H1 (cell line): Measurements from ENCODE around the gene TFAP2A. TPM values are rescaled to one million over a fixed set of nuclear protein-coding genes. Genes with fewer than 3 reads are reported as not detected.
A peak's percentile ranks its signal among the peaks of the same experiment; 100 is the strongest.

Source experiments
- CTCF ChIA-PET: fragments of 300-600 bp; sonication (Branson Sonifier 250); formaldehyde crosslinking; loops from one replicate; lab custom pipeline; 2021; ENCODE audit not compliant: partially characterized antibody; lab: Charles Lee
- POLR2A ChIA-PET: fragments of 300-600 bp; sonication (Branson Sonifier 250); formaldehyde crosslinking; loops from one replicate; lab custom pipeline; 2021; ENCODE audit warnings: inconsistent platforms; ENCODE audit not compliant: partially characterized antibody; lab: Charles Lee
- DNase-seq, 2 experiments: peaks; one replicate each; pipeline versions ENCODE4 v3.0.0 to v3.0.0-alpha.2; 2010 to 2022; ENCODE audit warnings: low spot score in 2 of 2, low read depth in 1 of 2, mixed read lengths in 1 of 2
- FAIRE-seq: peaks from 2 replicates; lab custom pipeline; 2011; peaks lifted over from hg19 to GRCh38; lab: Jason Lieb, UNC
- H2AFZ ChIP-seq: 2 replicates; pipeline ENCODE4 v1.8.1; 2012; ENCODE audit warnings: low read length, inconsistent platforms
- H2AK5ac ChIP-seq: 2 replicates; pipeline ENCODE4 v1.6.1; 2013; ENCODE audit warnings: low read depth, low read length
- H2BK120ac ChIP-seq: replicated peaks from 2 replicates; pipeline ENCODE3; 2013; ENCODE audit warnings: low read depth, low read length, inconsistent platforms
- H2BK12ac ChIP-seq: 2 replicates; pipeline ENCODE4 v1.6.1; 2013; ENCODE audit warnings: low read depth, low read length
- H2BK15ac ChIP-seq: 2 replicates; pipeline ENCODE4 v1.6.1; 2013; ENCODE audit warnings: low read length
- H2BK20ac ChIP-seq: 2 replicates; pipeline ENCODE4 v1.6.1; 2013; ENCODE audit warnings: low read length
- H2BK5ac ChIP-seq: 2 replicates; pipeline ENCODE4 v1.6.1; 2013; ENCODE audit warnings: low read depth, low read length
- H3K14ac ChIP-seq: 2 replicates; pipeline ENCODE4 v1.6.1; 2013; ENCODE audit warnings: inconsistent platforms; ENCODE audit not compliant: insufficient read length
- H3K18ac ChIP-seq: 2 replicates; pipeline ENCODE4 v1.6.1; 2013; ENCODE audit warnings: low read length; ENCODE audit errors: extremely low read depth
- H3K23ac ChIP-seq: 2 replicates; pipeline ENCODE4 v1.6.1; 2013; ENCODE audit warnings: inconsistent platforms; ENCODE audit not compliant: insufficient read length
- H3K23me2 ChIP-seq: 2 replicates; pipeline ENCODE4 v1.6.1; 2013; ENCODE audit warnings: low read depth, low read length
- H3K27ac ChIP-seq: 2 replicates; pipeline ENCODE4 v1.6.1; 2011; ENCODE audit warnings: low read depth, low read length, inconsistent platforms
- H3K27me3 ChIP-seq, 4 experiments: replicated peaks in 1 of 4; 1 replicate in 1 of 4; 2 replicates in 3 of 4; pipeline versions ENCODE4 v1.6.1 to v1.8.1; 2011 to 2013; ENCODE audit warnings: low read length in 3 of 4, mild to moderate bottlenecking in 3 of 4, inconsistent platforms in 2 of 4, mixed read lengths in 2 of 4, moderate library complexity in 1 of 4; ENCODE audit not compliant: control insufficient read depth in 3 of 4, insufficient read depth in 3 of 4; ENCODE audit errors: extremely low read depth in 1 of 4
- H3K36me3 ChIP-seq, 4 experiments: 2 replicates each; pipeline versions ENCODE4 v1.6.1 to v1.8.1; 2011 to 2013; ENCODE audit warnings: mild to moderate bottlenecking in 4 of 4, low read length in 3 of 4, moderate library complexity in 2 of 4, control low read depth in 1 of 4, inconsistent platforms in 1 of 4; ENCODE audit not compliant: insufficient read depth in 4 of 4, control insufficient read depth in 2 of 4
- H3K4ac ChIP-seq: replicated peaks from 2 replicates; pipeline ENCODE3; 2013; ENCODE audit warnings: low read length, low read depth, mixed read lengths, inconsistent platforms; ENCODE audit not compliant: insufficient read length
- H3K4me1 ChIP-seq, 4 experiments: replicated peaks in 1 of 4; 1 replicate in 1 of 4; 2 replicates in 3 of 4; pipeline versions ENCODE4 v1.6.1 to v1.8.1; 2011 to 2013; ENCODE audit warnings: low read length in 3 of 4, inconsistent platforms in 2 of 4, mixed read lengths in 1 of 4; ENCODE audit not compliant: insufficient read depth in 4 of 4, control insufficient read depth in 3 of 4
- H3K4me2 ChIP-seq, 2 experiments: 2 replicates each; pipeline versions ENCODE4 v1.6.1 to v1.8.1; 2011 to 2013; ENCODE audit warnings: low read depth in 2 of 2, low read length in 2 of 2, control low read depth in 1 of 2, inconsistent platforms in 1 of 2, mild to moderate bottlenecking in 1 of 2; ENCODE audit not compliant: insufficient read depth in 1 of 2
- H3K4me3 ChIP-seq, 4 experiments: fragments of 200-600, 300-600 bp in 1 of 4; sonication (generic), shearing (Covaris generic), sonication (Bioruptor Twin) in 1 of 4; 2 replicates each; pipeline versions ENCODE4 v1.5.1 to v1.8.1; 2011 to 2016; ENCODE audit warnings: low read length in 4 of 4, low read depth in 3 of 4, control low read depth in 2 of 4, inconsistent platforms in 2 of 4, mild to moderate bottlenecking in 2 of 4, mixed read lengths in 1 of 4, moderate library complexity in 1 of 4; ENCODE audit not compliant: insufficient read depth in 2 of 4; ENCODE audit errors: extremely low read depth in 1 of 4
- H3K56ac ChIP-seq: replicated peaks from 2 replicates; pipeline ENCODE3; 2013; ENCODE audit warnings: low read depth, mild to moderate bottlenecking, mixed read lengths, low read length, inconsistent platforms; ENCODE audit not compliant: insufficient read length
- H3K79me1 ChIP-seq: 2 replicates; pipeline ENCODE4 v1.6.1; 2013; ENCODE audit warnings: low read depth, low read length, control low read depth
- H3K79me2 ChIP-seq, 2 experiments: 2 replicates each; pipeline versions ENCODE4 v1.6.1 to v1.8.1; 2012 to 2013; ENCODE audit warnings: low read length in 2 of 2, mild to moderate bottlenecking in 2 of 2, inconsistent platforms in 1 of 2; ENCODE audit not compliant: insufficient read depth in 2 of 2, control insufficient read depth in 1 of 2
- H3K9ac ChIP-seq, 4 experiments: replicated peaks in 1 of 4; 1 replicate in 1 of 4; 2 replicates in 3 of 4; pipeline versions ENCODE4 v1.6.1 to v1.8.1; 2011 to 2013; ENCODE audit warnings: low read depth in 3 of 4, low read length in 3 of 4, control low read depth in 2 of 4, mild to moderate bottlenecking in 2 of 4, moderate library complexity in 2 of 4, inconsistent platforms in 1 of 4; ENCODE audit errors: extremely low read depth in 1 of 4
- H3K9me3 ChIP-seq, 2 experiments: 2 replicates each; pipeline versions ENCODE4 v1.6.1 to v1.8.1; 2012 to 2013; ENCODE audit warnings: mild to moderate bottlenecking in 2 of 2, moderate library complexity in 2 of 2, control low read depth in 1 of 2, inconsistent platforms in 1 of 2, low read depth in 1 of 2, low read length in 1 of 2, mixed read lengths in 1 of 2; ENCODE audit not compliant: insufficient read depth in 2 of 2
- H4K20me1 ChIP-seq, 2 experiments: replicated peaks in 1 of 2; 2 replicates each; pipeline versions ENCODE3 to v1.8.1; 2011 to 2013; ENCODE audit warnings: inconsistent platforms in 2 of 2, low read length in 2 of 2, mild to moderate bottlenecking in 1 of 2; ENCODE audit not compliant: insufficient read depth in 2 of 2, control insufficient read depth in 1 of 2
- H4K5ac ChIP-seq: 2 replicates; pipeline ENCODE4 v1.6.1; 2013; ENCODE audit warnings: low read length, low read depth, mixed read lengths, inconsistent platforms; ENCODE audit not compliant: insufficient read length
- H4K8ac ChIP-seq: 2 replicates; pipeline ENCODE4 v1.8.0; 2013; ENCODE audit warnings: mild to moderate bottlenecking, moderate library complexity, low read length, inconsistent platforms; ENCODE audit not compliant: insufficient read depth; ENCODE audit errors: extremely low read depth
- H4K91ac ChIP-seq: replicated peaks from 2 replicates; pipeline ENCODE3; 2013; ENCODE audit warnings: low read length, mixed read lengths, inconsistent platforms; ENCODE audit not compliant: insufficient read length
- BRCA1 ChIP-seq: IDR thresholded peaks from 2 replicates; pipeline ENCODE4 v1.6.1; 2012; ENCODE audit warnings: low read depth, low read length, improper control_type of control experiment
- CHD1 ChIP-seq: IDR thresholded peaks from 2 replicates; pipeline ENCODE4 v1.6.1; 2012; ENCODE audit warnings: low read depth, low read length, improper control_type of control experiment
- EGR1 ChIP-seq: IDR thresholded peaks from 2 replicates; pipeline ENCODE4 v1.6.1; 2011; ENCODE audit warnings: low read depth, low read length, borderline replicate concordance
- KDM1A ChIP-seq: fragments of 200-600, 300-600 bp; sonication (generic); IDR thresholded peaks from 2 replicates; pipeline ENCODE4 v1.7.1; 2016; ENCODE audit warnings: mild to moderate bottlenecking, low read length, borderline replicate concordance
- RAD21 ChIP-seq, 2 experiments: IDR thresholded peaks in 1 of 2; conservative IDR thresholded peaks in 1 of 2; 2 replicates each; pipeline ENCODE4 v1.6.1; 2011; ENCODE audit warnings: low read depth in 2 of 2, low read length in 2 of 2, improper control_type of control experiment in 1 of 2, inconsistent platforms in 1 of 2, mild to moderate bottlenecking in 1 of 2, moderate library complexity in 1 of 2
- RNF2 ChIP-seq: fragments of 200-900, 300-1000 bp; sonication (generic); IDR thresholded peaks from 2 replicates; pipeline ENCODE4 v1.7.1; 2016; ENCODE audit warnings: borderline replicate concordance, low read depth, mild to moderate bottlenecking, antibody characterized with exemption, low read length; ENCODE audit not compliant: poor library complexity, severe bottlenecking; ENCODE audit errors: missing control alignments
- SUZ12 ChIP-seq: fragments of 200-600 bp; sonication (generic); IDR thresholded peaks from 2 replicates; pipeline ENCODE4 v1.6.1; 2012; ENCODE audit warnings: mild to moderate bottlenecking, inconsistent platforms, low read length, moderate library complexity, mixed read lengths
- TBP ChIP-seq: IDR thresholded peaks from 2 replicates; pipeline ENCODE4 v1.6.1; 2011; ENCODE audit warnings: low read depth, low read length, improper control_type of control experiment
- ZNF274 ChIP-seq: IDR thresholded peaks from 2 replicates; pipeline ENCODE4 v1.7.0; 2012; ENCODE audit warnings: low read length, borderline replicate concordance; ENCODE audit errors: extremely low read depth
- WGBS, 2 experiments: shearing (Covaris generic) in 1 of 2; methylation state at CpG; one replicate each; pipeline versions ENCODE4 v1.1.6 to v1.1.7; 2013 to 2015; ENCODE audit warnings: low lambda C conversion rate in 2 of 2, mixed read lengths in 2 of 2, inconsistent platforms in 1 of 2, low coverage in 1 of 2, missing lambda C conversion rate in 1 of 2; ENCODE audit not compliant: insufficient replicate concordance in 2 of 2, insufficient coverage in 1 of 2, insufficient read length in 1 of 2; ENCODE audit errors: extremely low coverage in 1 of 2, missing lambda C conversion rate in 1 of 2; 5-methylcytosine and 5-hydroxymethylcytosine counted together
- polyA plus RNA-seq, 7 experiments: library from polyadenylated mRNA; depleted of rRNA in 3 of 7; stranded (reverse) in 5 of 7; unstranded in 2 of 7; fragments of >200 nt in 5 of 7; fragments of 200-250 nt in 2 of 7; gene quantifications; 1 replicate in 5 of 7; 2 replicates in 1 of 7; 4 replicates in 1 of 7; pipeline versions ENCODE4 v1.2.1 to v1.2.3, GENCODE V29; 2011 to 2013; ENCODE audit warnings: missing spikeins in 2 of 7, mixed read lengths in 2 of 7
- total RNA-seq: library from RNA; stranded (reverse); fragmentation: NEBNext Ultra II Directional; extraction: Animal tissue kit (Norgen Biotek cat#: 25700); gene quantifications from 2 replicates; pipeline ENCODE4 v1.2.1, GENCODE V29; 2021
- TF ChIP-seq, protein P1 (sequence below): IDR thresholded peaks from 2 replicates; pipeline ENCODE4 v1.6.1; 2011; ENCODE audit warnings: low read depth, mild to moderate bottlenecking, low read length; ENCODE audit not compliant: insufficient read depth

Gene TFAP2A
- total and polyA plus RNA-seq, 2 of the 8 experiments (the other 6 are each of a cell fraction or from before 2014, with no cell fraction given) = 0.23 TPM; not detected in 1

DNA sequence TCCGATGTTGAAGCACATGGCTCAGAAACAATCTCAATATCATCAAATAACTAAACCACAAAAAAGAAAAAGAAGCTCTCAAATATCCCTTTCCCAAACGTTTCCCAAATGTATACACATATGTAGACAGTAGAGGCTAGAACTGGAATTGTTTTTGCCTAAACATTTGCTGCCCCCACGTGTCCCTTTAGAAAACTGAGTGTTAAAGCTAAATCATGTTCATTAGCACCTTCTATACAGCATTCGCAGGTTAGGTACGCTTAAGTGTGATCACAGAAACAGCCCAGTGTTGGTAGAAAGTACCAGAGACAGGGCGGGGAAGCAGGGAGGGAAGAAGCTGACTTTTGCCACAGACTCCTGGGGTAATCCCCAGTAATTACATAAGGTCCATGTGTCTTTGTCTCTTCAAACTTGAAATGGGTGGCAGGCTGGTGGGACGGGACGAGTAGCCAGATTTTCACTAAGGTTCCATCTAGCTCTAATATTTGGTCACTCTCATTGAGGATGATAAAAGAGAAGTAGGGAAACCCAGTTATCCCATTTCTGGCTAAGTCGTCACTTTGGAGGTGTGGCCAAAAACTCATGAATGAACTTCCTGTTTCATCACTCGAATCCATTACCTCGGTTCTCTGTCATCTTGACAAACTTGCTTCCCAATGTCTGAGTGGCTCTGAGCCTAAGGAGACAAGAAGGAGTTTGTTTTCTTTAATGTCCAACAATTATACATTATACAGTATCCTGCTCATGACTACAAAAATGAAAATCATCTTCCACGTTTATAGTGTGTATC, 15.0 kb upstream of the TFAP2A start:
- no peak overlapping the region for H3K56ac ChIP-seq
- H3K4me2 ChIP-seq = no peak overlapping the region
- no peaks in the 10 kb centered on the region for H3K9me3 ChIP-seq
- H3K36me3 ChIP-seq = peaks cover 0 to 4% (median 0%) of the 10 kb centered on the region in 4 experiments; a peak in 1 of 8 replicates
- H4K8ac ChIP-seq = no peak overlapping the region
- no peak overlapping the region for H3K18ac ChIP-seq
- peaks cover 3 to 17% (median 7%) of the 10 kb centered on the region in 4 experiments for H3K4me1 ChIP-seq
- H3K79me2 ChIP-seq = no peaks in the 10 kb centered on the region
- H3K4ac ChIP-seq = no peak overlapping the region
- H3K4me3 ChIP-seq = no peak overlapping the region
- no peak overlapping the region for H2BK120ac ChIP-seq
- no peaks in the 10 kb centered on the region; the same call in 1 of the 2 replicates for H3K23me2 ChIP-seq
- no peak overlapping the region for H3K23ac ChIP-seq
- no peak overlapping the region for H2AK5ac ChIP-seq
- DNase-seq = peak in 1 of 2 experiments; percentile 50
- WGBS, 2 experiments = 52% methylated on average over 12 of the region's 12 CpGs; no CpG with 5 or more reads in 1 of the 2 experiments
- H3K27me3 ChIP-seq = peaks cover 30 to 42% (median 37%) of the 10 kb centered on the region in 4 experiments
- H3K9ac ChIP-seq = no peak overlapping the region
- no peak overlapping the region for H2BK5ac ChIP-seq
- H3K79me1 ChIP-seq = no peaks in the 10 kb centered on the region
- no peak overlapping the region for H2BK12ac ChIP-seq
- H2BK20ac ChIP-seq = no peak overlapping the region
- no peak overlapping the region for H3K27ac ChIP-seq
- peaks cover under 1 to 10% of the 10 kb centered on the region in 2 experiments for H4K20me1 ChIP-seq
- H3K14ac ChIP-seq = no peak overlapping the region
- no peak overlapping the region for H4K91ac ChIP-seq
- H2BK15ac ChIP-seq = no peak overlapping the region
- peak; percentile 75 for FAIRE-seq
- CTCF ChIA-PET = interaction anchor here (0.7 to 21.9 kb wide), 33 partner anchors 9 to 1930 kb away, joined by 3 to 365 read pairs (median 4); partner anchors contain the start of gene TFAP2A
- POLR2A ChIA-PET = interaction anchor here (0.6 to 0.8 kb wide), 2 partner anchors 46 to 1312 kb away, joined by 3 to 4 read pairs; no protein-coding TSS in a partner anchor
- no peak overlapping the region for H2AFZ ChIP-seq
- no peak overlapping the region for H4K5ac ChIP-seq
- no peak for TF ChIP-seq BRCA1
- TF ChIP-seq, protein P1, sequence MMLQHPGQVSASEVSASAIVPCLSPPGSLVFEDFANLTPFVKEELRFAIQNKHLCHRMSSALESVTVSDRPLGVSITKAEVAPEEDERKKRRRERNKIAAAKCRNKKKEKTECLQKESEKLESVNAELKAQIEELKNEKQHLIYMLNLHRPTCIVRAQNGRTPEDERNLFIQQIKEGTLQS = no peak
- TF ChIP-seq SUZ12 = no peak
- no peak for TF ChIP-seq CHD1
- TF ChIP-seq KDM1A = no peak
- TF ChIP-seq RAD21 (IDR thresholded peaks at IDR 0.05 in 1 of 2, conservative IDR thresholded peaks at IDR 0.05 in 1 of 2; ENCODE audit: low read depth in 2 of 2, low read length in 2 of 2) = peak; percentile 89 to 90
- no peak for TF ChIP-seq ZNF274
- no peak for TF ChIP-seq TBP
- TF ChIP-seq EGR1 = no peak
- TF ChIP-seq RNF2 = no peak
